Measurements from ENCODE around the gene ZNF768. TPM values are rescaled to one million over a fixed set of nuclear protein-coding genes. Genes with fewer than 3 reads are reported as not detected.
"Not testable (repeated sequence)": the region's sequence is repeated elsewhere in the genome, so short reads cannot be mapped to it uniquely, and the experiment has no call there.

Gene ZNF768
- total RNA-seq, 1 donor from 2014 or later: 15.5 TPM

- H3K36me3 Mint-ChIP-seq: peaks cover 9% of the 10 kb centered on the region
- H4K20me1 ChIP-seq (ENCODE audit: low read depth): no peaks in the 10 kb centered on the region
- H2AFZ ChIP-seq (replicated peaks): no peak overlapping the region
- TF ChIP-seq EZH2 (IDR thresholded peaks at IDR 0.05) (no peak), CTCF (IDR thresholded peaks at IDR 0.05) (no peak), EZH2phosphoT487 (IDR thresholded peaks at IDR 0.05) (no peak)
- no peaks in the 10 kb centered on the region for H3K9me3 Mint-ChIP-seq
- peaks cover 15% of the 10 kb centered on the region for H3F3A ChIP-seq (ENCODE audit: low read depth)
- no peak overlapping the region for H3K4me3 Mint-ChIP-seq
- no peaks in the 10 kb centered on the region for H3K9me3 ChIP-seq (ENCODE audit: low read depth)
- no peak overlapping the region for H3K27ac ChIP-seq
- H3K9ac ChIP-seq: no peak overlapping the region
- DNase-seq (ENCODE audit: low spot score): no peak
- peaks cover 19% of the 10 kb centered on the region for H3K4me1 Mint-ChIP-seq
- peaks cover 4% of the 10 kb centered on the region for H3K27me3 Mint-ChIP-seq (ENCODE audit: insufficient read depth, low read depth)
- no peak overlapping the region for H3K4me3 ChIP-seq
- peaks cover 27% of the 10 kb centered on the region for H3K4me1 ChIP-seq
- no peaks in the 10 kb centered on the region for H3K36me3 ChIP-seq
- H3K27me3 ChIP-seq: no peaks in the 10 kb centered on the region
- no peak overlapping the region for H3K27ac Mint-ChIP-seq
- no peak overlapping the region for H3K4me2 ChIP-seq
- peaks cover 22% of the 10 kb centered on the region for H3K79me2 ChIP-seq (ENCODE audit: low read depth)
Observed at GRCh38 chr16:30539000-30539964, 12.9 kb upstream of the ZNF768 start.

GRCh38 chr16:30536391-30537024 is 10.1 kb upstream of the ZNF768 start:
- peaks cover 11% of the 10 kb centered on the region for H3F3A ChIP-seq (ENCODE audit: low read depth)
- H3K79me2 ChIP-seq (ENCODE audit: low read depth): peaks cover 35% of the 10 kb centered on the region
- not testable (repeated sequence) for H3K9me3 Mint-ChIP-seq; H2AFZ ChIP-seq (replicated peaks); H3K27ac Mint-ChIP-seq; H3K27ac ChIP-seq; H3K36me3 Mint-ChIP-seq; H3K27me3 Mint-ChIP-seq (ENCODE audit: insufficient read depth, low read depth); DNase-seq (ENCODE audit: low spot score); H4K20me1 ChIP-seq (ENCODE audit: low read depth); H3K36me3 ChIP-seq; H3K27me3 ChIP-seq; H3K9me3 ChIP-seq (ENCODE audit: low read depth)
- H3K4me3 Mint-ChIP-seq: peak overlapping the region; percentile 88
- H3K4me1 ChIP-seq: peaks cover 13% of the 10 kb centered on the region
- H3K9ac ChIP-seq: peak overlapping the region; percentile 24
- peaks cover 24% of the 10 kb centered on the region for H3K4me1 Mint-ChIP-seq
- peak overlapping the region; percentile 71 for H3K4me3 ChIP-seq
- peak overlapping the region; percentile 82 for H3K4me2 ChIP-seq

GRCh38 chr16:30535777-30536190 is 9.4 kb upstream of the ZNF768 start:
- peak overlapping the region; percentile 71 for H3K27ac Mint-ChIP-seq
- peak; percentile 82 for DNase-seq (ENCODE audit: low spot score)
- H3K4me3 ChIP-seq: peak overlapping the region; percentile 71
- peaks cover 9% of the 10 kb centered on the region for H3K36me3 Mint-ChIP-seq
- H3K4me3 Mint-ChIP-seq: peak overlapping the region; percentile 88
- no peak overlapping the region for H2AFZ ChIP-seq (replicated peaks)
- TF ChIP-seq EZH2phosphoT487 (IDR thresholded peaks at IDR 0.05): no peak
- TF ChIP-seq CTCF (IDR thresholded peaks at IDR 0.05): peak; percentile 51
- no peak overlapping the region for H3K27ac ChIP-seq
- H3K36me3 ChIP-seq: no peaks in the 10 kb centered on the region
- H3K79me2 ChIP-seq (ENCODE audit: low read depth): peaks cover 36% of the 10 kb centered on the region
- H3K9me3 ChIP-seq (ENCODE audit: low read depth): no peaks in the 10 kb centered on the region
- H3K9ac ChIP-seq: no peak overlapping the region
- peaks cover 4% of the 10 kb centered on the region for H3K27me3 Mint-ChIP-seq (ENCODE audit: insufficient read depth, low read depth)
- no peaks in the 10 kb centered on the region for H3K27me3 ChIP-seq
- peaks cover 8% of the 10 kb centered on the region for H3K4me1 ChIP-seq
- H3F3A ChIP-seq (ENCODE audit: low read depth): peaks cover 7% of the 10 kb centered on the region
- no peaks in the 10 kb centered on the region for H3K9me3 Mint-ChIP-seq
- peaks cover 24% of the 10 kb centered on the region for H3K4me1 Mint-ChIP-seq
- no peaks in the 10 kb centered on the region for H4K20me1 ChIP-seq (ENCODE audit: low read depth)
- H3K4me2 ChIP-seq: peak overlapping the region; percentile 82

All from neural progenitor cell (in vitro differentiated cells).